COLO668 (cell line): ENCODE measurements around the gene TPM1.

Source experiments
- DNase-seq: peaks from one replicate; lab custom pipeline; 2025; ENCODE audit not compliant: unreplicated experiment; lab: John Stamatoyannopoulos, UW

TPM1 gene

DNA sequence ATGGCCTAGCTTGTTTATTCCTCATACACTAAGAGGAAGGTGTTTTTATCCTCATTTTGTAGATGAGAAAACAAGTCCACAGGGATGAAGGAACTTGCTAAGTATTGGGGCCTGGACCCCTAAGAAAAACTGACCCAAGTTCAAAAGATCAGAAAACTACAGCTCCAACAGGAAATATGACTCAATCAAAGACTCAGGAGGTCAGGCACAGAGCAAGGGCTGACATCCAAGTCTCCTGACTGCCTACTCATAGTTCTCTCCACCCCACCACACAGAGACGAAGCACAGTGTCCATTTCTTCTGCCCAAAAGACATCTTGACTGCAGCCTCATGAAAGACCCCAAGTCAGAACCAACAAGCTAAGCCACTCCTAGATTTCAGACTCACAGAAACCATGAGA, 26.9 kb upstream of the TPM1 start:
- DNase-seq, result no peak

DNA sequence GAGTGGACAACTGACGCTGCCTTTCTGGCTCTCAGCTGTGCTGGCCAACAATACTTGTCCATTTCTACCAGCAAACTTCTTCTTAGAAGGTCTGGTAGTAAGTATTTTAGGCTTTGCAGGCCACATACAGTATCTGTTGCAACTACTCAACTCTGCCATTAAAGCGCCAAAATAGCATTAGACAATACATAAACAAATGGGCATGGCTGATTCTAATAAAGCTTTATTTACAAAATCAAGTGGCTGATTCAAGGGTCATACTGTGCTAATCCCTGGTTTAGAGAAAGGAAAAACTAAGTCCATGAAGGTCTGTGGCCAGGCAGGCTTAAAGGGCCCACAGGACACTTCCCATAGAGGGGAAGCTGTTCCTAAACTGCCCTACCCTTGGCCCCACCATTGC, 26.3 kb upstream of the TPM1 start:
- no peak for DNase-seq

DNA sequence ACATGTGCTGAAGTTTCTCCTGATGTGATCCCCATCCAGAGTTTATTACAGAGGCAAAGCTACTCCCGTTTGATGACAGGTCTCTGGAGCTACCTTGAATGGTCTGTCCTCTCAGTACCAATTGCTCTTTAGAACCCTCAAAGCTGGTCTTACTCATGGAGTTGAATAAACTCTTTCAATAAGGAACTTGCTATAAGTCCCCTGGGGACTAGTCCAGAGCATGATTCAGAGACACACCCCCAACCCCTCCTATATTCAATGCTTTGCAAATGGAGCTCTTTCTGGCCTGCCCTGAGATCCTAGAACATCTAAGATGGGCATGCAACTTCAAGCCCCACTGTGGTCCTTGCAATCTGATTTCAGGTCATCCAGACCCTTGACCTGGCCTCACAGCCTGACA, 23.9 kb upstream of the TPM1 start:
- DNase-seq, result no peak

DNA sequence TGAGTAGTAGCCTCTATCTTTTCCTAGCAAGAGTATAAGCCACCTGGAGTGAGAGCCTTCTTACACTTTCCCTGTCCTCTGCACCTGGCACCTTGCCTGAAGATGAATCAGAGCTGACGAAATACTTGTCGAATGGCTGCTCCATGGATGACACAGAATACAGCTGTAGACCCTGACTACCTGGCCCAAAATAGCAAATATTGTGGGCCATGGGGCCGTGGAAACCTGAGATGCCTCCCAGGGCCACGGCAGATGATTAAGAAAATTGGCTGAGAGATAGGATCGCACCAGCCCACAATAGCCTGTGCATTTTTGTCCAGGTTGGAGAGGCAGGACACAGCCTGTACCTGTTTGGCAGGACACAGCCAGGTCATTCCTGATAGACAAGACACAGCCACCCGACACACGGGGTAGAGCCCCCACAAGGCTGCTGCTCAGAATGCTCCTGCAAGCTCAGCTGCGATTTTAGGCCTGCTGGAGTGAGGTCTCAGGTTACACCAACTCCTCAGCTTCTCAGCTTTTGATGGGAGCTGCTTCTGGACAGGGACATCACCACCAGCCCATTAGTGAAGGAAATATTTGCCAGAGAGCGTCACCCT, 22.9 kb upstream of the TPM1 start:
- peak; percentile 78 for DNase-seq

DNA sequence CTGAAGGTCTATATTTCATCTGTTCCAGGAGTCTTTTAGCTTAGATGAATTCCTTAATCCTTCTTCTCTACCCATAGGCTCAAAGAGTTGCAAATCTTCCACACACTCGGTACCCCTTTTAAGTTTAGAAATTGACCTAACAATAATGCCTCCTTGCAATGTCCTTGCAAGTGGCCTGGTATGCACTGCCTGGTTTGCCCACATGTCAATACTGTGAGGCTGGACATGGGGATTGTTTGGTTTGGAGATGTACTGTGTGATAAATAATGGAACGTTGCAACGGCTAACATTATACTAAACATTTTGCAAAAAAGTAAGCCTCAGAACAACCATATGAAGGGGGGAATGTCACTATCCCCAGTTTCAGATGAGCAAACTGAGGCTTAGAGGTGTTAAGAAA, 22.4 kb upstream of the TPM1 start:
- DNase-seq, result no peak

DNA sequence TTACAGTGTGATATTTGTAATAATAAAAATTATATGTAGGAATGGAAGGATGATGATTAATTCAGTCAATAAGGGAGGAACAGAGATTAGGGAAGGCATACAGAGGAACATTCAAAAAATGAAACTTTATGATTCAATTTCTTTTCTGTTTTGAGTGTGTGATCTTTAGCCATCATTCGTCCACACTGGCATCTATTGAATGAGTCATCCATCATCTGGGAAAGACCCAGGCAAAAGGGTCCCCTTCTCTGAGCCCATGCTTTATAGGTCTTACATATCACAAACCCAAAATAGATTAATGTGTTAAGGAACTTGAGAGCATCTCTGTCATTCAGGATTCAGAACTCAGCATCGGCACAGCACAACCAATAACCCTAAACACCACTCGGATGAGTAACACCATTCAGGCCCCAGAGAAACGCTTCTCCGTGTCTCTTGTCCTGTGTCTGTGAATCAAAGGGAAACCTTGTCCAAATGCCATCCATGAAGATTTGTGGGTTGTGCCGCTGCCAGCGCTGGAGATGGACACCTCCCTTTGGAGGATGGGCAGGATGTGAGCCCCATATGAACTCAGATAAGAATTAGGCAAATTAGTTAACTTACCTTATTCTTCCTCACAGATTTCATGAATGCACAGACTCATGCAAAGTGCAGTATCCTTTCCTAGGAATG, 21.7 kb upstream of the TPM1 start:
- DNase-seq, result no peak

DNA sequence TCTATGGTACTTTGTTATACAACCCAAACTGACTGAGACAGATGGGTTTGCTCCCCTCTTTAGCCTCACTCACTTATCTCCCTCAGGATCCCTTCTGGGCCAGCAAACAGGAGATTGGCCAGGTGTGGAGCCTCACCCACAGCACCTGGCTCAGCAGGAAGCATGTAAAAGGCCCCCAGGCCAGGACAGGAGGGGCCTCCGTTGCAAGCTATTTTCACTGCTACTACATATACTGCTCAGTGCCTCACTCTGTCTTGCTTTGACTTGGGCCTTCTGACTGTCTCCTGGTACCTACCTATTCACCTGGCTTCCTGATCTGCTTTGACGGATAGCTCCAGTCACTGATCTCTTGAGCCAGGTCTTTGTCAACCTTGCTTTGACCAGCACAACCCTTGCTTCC, 20.4 kb upstream of the TPM1 start:
- peak; percentile 25 for DNase-seq

DNA sequence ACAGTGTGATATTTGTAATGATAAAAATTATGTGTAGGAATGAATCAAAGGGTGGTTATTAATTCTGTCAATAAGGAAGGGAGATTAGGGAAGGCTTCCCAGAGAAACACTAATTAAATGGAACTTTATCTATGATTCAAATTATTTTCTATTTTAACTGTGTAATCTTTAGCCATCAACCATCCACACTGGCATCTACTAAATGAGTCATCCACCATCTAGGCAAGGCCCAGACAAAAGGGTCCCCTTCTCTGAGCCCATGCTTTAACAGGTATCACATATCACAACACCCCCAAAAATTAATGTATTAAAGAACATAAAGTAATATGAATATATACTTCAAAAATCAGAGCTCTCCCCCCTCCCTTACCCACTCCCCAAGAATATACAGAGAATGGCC, 19.9 kb upstream of the TPM1 start:
- no peak for DNase-seq

DNA sequence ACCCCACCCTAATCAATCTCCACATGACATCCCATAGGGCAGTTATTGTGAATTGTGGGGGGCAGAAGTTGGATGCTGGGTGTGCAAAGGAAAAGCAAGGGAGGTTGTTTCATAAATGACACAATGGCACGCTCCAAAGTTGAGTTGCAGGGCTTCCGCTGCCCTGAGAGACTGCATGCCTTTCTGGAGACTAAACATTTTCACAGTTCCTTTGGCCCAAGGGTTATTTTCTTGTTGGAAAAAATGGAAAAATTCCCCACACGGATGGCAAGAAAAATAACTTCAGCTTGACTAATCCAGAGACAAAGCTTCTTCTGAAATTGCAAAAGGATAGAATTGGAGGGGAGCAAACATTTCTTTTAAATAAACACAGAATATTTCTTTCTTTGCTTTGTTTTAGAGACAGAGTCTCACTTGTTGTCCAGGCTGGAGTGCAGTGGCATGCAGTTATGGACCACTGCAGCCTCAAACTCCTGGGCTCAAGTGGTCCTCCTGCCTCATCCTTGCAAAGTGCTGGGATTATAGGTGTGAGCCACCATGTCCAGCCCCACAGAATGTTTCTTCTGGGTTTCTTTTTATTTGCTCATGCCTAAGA, 19.1 kb upstream of the TPM1 start:
- DNase-seq, result no peak

DNA sequence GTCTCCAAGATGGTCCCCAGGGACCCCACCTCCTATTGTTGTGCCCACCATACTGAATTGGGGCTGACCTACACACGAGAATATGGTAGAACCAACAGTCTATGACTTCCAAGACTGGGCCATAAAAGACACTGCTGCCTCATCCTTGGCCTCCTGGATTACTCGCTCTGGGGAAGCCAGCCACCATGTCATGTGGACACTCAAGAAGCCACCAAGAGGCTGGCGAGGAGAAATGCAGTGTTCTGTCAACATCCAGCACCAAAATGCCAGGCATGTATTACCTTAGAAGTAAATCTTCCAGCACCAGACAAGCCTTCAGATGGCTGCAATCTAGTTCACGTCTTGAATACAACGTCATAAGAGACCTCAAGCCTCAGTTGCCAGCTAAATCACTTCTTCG, 17.1 kb upstream of the TPM1 start:
- DNase-seq, result no peak

DNA sequence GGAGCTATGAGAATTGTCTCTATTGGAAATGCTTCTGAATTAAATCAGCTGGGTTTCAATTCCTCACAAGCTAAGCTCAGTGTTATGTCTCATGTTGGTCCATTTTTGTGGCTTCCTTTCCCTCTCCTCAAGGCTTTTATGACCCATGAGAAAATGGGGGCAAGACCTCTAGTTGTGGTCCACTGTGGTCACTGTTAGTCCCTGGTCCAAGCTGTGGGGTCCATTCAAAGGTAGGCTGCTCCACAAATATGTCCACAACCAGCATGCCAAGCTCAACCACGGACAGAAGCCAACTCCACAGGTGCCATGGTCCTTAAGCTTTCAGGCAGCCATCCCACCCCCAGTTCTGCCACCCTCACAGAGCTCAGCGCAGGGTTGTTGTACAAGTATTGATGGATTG, 14.9 kb upstream of the TPM1 start:
- no peak for DNase-seq

DNA sequence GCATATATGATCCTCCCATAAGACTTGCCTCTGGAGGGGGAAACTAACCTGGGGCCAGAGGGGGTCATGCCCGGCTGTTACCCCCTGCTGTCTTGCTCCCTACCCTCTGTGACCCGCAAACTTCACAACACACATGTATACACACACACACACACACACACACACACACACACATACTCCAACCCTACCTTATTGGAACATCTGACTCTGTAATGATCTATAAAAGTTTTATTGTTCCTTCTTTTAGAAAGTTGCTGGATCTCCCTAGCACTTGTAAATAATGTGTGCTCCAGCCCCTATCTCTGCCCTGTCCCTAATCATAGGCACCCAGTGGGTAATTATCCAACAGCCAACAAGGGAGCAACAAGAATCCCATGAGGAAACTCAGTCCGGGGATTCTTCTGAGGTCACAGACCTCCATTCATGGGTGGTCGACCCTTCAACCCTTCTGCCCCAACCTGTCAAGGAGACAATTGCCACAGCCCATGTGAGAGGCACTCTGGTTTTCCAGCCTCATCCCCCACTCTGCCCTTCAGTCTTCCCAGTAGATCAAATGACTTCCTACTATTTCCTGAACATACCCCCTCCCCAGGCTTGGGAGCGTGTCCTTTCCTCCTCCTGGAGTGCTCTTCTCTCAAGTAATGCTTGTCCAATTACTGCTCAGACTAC, 14.0 kb upstream of the TPM1 start:
- no peak for DNase-seq

DNA sequence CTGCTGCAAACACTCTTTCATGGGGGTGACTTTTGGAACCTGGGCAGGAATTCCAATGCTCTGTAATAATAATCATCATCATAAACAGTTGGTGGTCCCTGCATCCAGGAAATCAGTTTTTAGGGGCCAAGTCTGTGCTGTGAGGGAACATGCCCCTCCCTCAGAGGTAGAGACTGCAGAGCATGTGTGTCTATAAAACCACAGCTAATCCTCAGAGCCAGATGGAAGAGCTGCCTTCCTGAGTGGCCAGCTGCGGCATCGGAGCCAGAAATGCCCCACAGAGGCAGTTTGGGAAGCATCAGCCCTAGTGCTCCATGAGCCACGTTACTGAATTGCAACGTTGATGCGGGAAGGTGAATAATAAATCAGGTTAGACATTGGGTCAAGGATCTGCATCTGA, 12.9 kb upstream of the TPM1 start:
- DNase-seq, result no peak

DNA sequence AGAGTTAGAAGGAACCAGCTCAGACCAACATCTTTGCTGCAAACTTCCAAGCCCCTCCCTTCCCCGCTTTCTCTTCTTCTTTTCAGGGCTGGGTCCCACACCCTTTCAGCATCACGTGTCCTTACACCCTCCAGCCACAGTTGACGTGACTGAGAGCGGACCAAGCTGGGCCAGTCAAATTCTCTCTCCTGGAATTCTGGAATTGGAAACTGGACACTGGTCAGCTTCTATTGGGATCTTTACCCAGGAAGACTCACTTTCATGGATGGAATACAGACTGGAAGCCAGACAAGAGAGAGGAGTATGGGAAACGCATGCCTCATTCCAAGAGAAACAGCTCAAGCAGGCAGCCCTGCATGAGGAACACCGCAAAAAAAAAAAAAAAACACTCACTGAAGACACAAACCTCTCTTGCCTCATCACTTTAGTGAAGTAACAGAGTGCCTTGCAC, 12.4 kb upstream of the TPM1 start:
- DNase-seq, result no peak

DNA sequence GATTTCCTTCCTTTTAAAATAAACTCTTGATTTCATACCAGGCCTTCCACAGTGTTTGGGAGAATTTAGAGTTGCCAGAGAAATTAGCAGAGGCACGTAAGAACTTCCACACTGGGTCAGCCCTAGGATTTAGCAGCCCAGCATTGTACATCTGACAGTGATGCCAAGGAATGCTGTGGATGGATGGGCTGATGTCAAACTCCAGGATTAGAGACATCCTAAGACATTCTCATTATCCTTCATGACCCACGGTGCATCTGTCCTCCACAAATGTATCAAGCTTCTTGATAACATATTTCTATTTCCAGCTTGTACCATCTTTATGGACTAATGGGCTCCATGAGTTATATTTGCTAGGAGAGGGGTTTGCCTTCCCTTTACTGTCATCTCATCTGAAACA, 8.0 kb upstream of the TPM1 start:
- DNase-seq, result no peak

DNA sequence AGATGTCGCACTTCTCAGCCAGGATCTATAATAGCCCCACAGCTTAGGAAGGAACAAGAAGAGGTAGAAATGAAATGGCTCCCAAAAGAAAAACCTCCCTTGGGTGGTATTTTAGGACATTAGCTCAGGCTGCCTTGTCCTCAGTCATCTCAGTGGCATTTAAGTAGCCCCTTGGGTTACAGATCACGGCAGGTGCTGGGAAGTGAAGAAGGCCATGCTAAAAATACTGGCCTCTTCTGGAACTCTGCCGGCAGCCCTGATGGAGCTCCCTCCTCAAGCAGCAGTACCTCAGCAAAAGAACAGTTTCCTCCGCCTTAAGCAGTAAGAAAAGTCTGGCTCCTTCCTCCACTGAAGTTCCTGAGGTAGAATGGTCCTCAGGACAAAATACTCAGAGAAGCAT, 7.3 kb upstream of the TPM1 start:
- no peak for DNase-seq

DNA sequence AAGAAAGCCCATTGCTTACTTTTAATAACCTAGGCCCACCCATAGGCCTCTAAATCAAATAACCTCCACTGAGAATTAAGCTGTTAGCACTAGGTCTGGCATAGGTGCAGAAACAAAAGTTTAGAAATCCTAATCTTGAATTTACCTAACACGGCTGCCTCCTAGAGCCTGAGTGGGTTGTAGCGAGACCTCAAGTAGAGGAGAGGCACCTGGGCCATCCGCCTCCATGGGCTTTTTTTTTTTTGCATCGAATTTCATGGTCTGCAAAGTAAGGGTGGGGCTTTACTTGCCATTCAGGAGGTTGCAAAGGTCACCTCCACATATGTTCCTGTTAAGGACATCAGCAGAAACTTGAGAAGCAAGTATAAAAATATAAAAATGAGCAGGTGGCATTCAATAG, 6.6 kb upstream of the TPM1 start:
- no peak for DNase-seq

DNA sequence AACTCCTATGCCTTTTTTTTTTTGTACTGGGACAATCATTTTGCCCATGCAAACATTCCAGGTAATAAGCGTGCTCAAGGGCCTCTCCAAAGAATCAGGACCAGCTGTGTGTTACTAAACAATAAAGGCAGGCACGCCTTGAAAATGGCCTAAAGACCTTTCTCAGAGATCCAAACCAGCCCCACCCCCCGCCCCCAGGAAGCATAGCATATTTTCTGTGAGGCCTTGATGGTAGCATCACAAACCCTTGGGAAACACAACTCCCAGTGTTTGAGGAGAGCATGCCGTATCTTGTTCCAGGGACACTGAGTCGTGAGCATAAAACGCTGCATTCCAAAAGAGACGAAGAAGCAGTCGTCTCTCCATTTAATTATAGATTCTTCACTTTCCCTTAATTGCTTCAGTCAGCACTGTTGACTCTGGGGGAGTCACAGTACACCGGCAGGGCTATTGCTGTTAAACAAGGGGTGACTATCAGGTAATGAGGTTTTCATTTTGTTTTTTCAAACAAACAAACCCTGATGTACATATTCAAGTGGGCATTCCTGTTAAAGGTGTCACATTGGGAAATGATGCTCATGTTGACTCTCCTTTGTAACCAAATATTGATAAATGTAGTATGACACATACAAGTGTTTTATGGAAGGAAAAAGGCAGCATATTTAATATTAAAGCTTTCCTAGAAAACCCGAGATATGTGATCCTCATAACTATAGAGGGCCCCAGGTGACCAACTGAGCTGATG, 4.4 kb upstream of the TPM1 start:
- peak; percentile 25 for DNase-seq

DNA sequence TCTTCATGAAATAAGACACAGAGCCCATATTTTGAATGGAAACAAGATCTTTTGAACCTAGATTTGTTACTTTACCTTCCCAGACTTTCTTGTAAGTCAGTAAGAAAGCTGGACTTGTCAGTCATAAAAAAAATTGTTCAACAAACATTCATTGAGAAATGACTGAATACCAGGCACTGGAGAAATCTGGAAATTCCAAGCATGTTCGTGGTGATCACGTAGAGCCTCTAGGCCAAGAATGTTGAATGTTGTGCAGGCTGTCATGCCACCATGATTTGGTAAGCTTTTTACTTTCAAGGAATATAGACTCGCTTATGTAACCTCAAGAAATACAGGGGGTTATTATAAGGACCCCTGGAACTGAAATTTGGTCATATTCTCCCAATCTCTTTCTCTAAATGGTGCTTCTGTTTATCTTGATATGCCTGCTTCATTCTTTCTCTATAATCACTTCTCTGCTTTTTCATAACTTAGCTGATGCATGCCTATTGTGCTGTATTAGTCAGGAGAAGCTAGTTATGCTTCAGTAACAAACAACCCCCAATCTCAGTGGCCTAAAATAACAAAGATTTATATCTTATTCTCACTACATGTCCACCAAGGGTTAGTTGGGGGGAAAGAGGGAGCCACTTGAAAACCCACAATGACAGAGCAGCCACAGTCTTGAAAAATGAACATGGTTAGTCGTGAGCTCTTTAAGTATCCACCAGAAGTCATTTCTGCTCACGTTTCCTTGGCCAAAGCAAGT, 3.4 kb upstream of the TPM1 start:
- DNase-seq, result no peak

DNA sequence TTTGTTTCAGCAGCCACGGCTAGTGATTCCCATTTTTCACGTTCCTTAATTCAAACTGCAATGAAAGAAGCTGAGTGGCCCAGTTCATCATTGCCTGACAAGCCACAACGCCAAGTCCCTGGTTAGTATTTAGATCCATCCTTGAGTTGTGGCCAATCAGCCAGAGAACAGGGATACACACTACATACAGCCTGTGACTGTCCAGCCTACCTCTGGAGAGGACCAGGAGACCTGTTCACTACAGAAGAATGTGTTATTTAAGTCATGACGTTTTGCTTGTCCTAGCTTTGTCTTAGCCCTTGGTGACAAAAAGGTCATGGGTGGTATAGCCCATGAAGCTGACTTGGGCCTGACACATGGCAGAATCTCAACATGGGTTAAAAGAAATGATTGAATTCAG, 2.7 kb upstream of the TPM1 start:
- DNase-seq, result no peak

DNA sequence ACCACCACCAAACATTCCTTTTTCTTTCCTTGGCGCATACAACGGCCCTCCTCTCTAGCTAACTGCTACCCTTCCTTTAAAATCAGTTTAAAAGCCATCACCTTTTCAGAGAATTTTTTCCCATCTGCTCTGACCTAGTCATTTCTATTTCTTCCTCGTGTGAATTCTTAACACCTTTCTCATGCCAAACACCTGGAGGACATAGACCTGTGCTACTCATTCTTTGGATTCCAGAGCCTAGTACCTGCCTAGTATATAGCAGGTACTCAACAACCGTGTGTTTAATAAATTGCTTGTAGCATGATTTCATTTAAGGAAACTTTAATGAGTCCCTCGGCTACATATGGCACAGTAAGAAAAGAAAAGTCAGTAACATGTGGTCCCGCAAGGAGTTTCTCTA, 2.0 kb upstream of the TPM1 start:
- no peak for DNase-seq
